HepG2 (cell line): ENCODE data around the gene COX7B. TPM values are rescaled to one million over a fixed set of nuclear protein-coding genes. Genes with fewer than 3 reads are reported as not detected.
A peak's percentile ranks its signal among the peaks of the same experiment; 100 is the strongest.

ENCODE experiments used
- ATAC-seq: fragments of 200-7000 bp; cut with Tn5 transposase; 3 replicates; pipeline ENCODE4 v1.9.1; 2020; ENCODE audit warnings: mild to moderate bottlenecking, moderate library complexity
- BruUV-seq: library from RNA; stranded (reverse); fragments of 400-500 nt; replicated peaks from 2 replicates; lab custom pipeline; 2021; lab: Mats Ljungman, UMichigan
- CTCF ChIA-PET: fragments of 300-600 bp; formaldehyde crosslinking; extraction: SDS; loops from one replicate; lab custom pipeline; 2021; ENCODE audit warnings: low total read pairs, inconsistent platforms, low intra/inter-chr PET ratio; lab: Yijun Ruan, JAX
- POLR2A ChIA-PET: fragments of 350-600 bp; sonication (Branson Sonifier 250); formaldehyde crosslinking; loops from one replicate; lab custom pipeline; 2020; ENCODE audit warnings: antibody characterized with exemption, inconsistent platforms; lab: Yijun Ruan, JAX
- DNase-seq: peaks from one replicate; pipeline ENCODE4 v3.0.0-alpha.2; 2015; ENCODE audit warnings: low spot score
- FAIRE-seq: peaks from 3 replicates; lab custom pipeline; 2011; peaks lifted over from hg19 to GRCh38; lab: Jason Lieb, UNC
- H2AFZ ChIP-seq: one replicate; pipeline ENCODE4 v1.6.1; 2011; ENCODE audit warnings: low read length, inconsistent platforms
- H3K27ac ChIP-seq: fragments of 300-600 bp; 3 replicates; pipeline ENCODE4 v1.8.0; 2011; ENCODE audit warnings: mixed run types, mild to moderate bottlenecking, mixed read lengths, low read length, inconsistent platforms; ENCODE audit not compliant: insufficient read depth; ENCODE audit errors: extremely low read length
- H3K27me3 ChIP-seq, 2 experiments: fragments of 200-600 bp in 1 of 2; 2 replicates in 1 of 2; 3 replicates in 1 of 2; pipeline versions ENCODE4 v1.6.0 to v1.8.0; 2011; ENCODE audit warnings: low read length in 2 of 2, mild to moderate bottlenecking in 2 of 2, moderate library complexity in 2 of 2, inconsistent platforms in 1 of 2; ENCODE audit not compliant: insufficient read depth in 2 of 2, control insufficient read depth in 1 of 2
- H3K36me3 ChIP-seq, 2 experiments: fragments of 200-600 bp in 1 of 2; replicated peaks in 1 of 2; 2 replicates in 1 of 2; 3 replicates in 1 of 2; pipeline versions ENCODE4 v1.5.1 to v1.8.0; 2011; ENCODE audit warnings: low read length in 2 of 2, inconsistent platforms in 1 of 2; ENCODE audit not compliant: insufficient read depth in 2 of 2, control insufficient read depth in 1 of 2
- H3K4me1 ChIP-seq: 2 replicates; pipeline ENCODE4 v1.5.1; 2012; ENCODE audit warnings: low read length, inconsistent platforms; ENCODE audit not compliant: insufficient read depth
- H3K4me2 ChIP-seq: 2 replicates; pipeline ENCODE4 v1.6.0; 2011; ENCODE audit warnings: low read depth, low read length, inconsistent platforms
- H3K4me3 ChIP-seq, 3 experiments: fragments of 200-600 bp in 1 of 3; sonication (generic), shearing (Covaris generic) in 1 of 3; replicated peaks in 1 of 3; 2 replicates each; pipeline ENCODE4 v1.5.1; 2011 to 2016; ENCODE audit warnings: low read length in 3 of 3, inconsistent platforms in 2 of 3, low read depth in 2 of 3, mild to moderate bottlenecking in 2 of 3, control low read depth in 1 of 3, mixed read lengths in 1 of 3; ENCODE audit not compliant: insufficient read depth in 1 of 3
- H3K79me2 ChIP-seq: one replicate; pipeline ENCODE4 v1.6.1; 2011; ENCODE audit warnings: low read length, inconsistent platforms; ENCODE audit not compliant: insufficient read depth
- H3K9ac ChIP-seq: 2 replicates; pipeline ENCODE4 v1.6.0; 2011; ENCODE audit warnings: mild to moderate bottlenecking, low read depth, low read length, inconsistent platforms; ENCODE audit not compliant: insufficient read depth
- H3K9me3 ChIP-seq: 2 replicates; pipeline ENCODE4 v1.5.1; 2012; ENCODE audit warnings: mild to moderate bottlenecking, low read length
- H4K20me1 ChIP-seq: 2 replicates; pipeline ENCODE4 v1.6.0; 2011; ENCODE audit warnings: inconsistent platforms, mild to moderate bottlenecking, low read length, moderate library complexity; ENCODE audit not compliant: insufficient read depth
- IRF1 ChIP-seq: sonication (generic); formaldehyde crosslinking; IDR thresholded peaks from 2 replicates; pipeline ENCODE4 v1.4.0; 2020; ENCODE audit warnings: low read depth, mild to moderate bottlenecking, missing genetic modification reagents
- KAT2B ChIP-seq: fragments of 150-350 bp; IDR thresholded peaks from 2 replicates; pipeline ENCODE4 v1.6.1; 2014; ENCODE audit warnings: low read depth, low read length, borderline replicate concordance
- MEIS1 ChIP-seq: sonication (generic); formaldehyde crosslinking; IDR thresholded peaks from 2 replicates; pipeline ENCODE4 v1.9.0; 2021; ENCODE audit warnings: mild to moderate bottlenecking, missing genetic modification reagents, moderate library complexity, borderline replicate concordance
- MTA1 ChIP-seq: sonication (generic); formaldehyde crosslinking; IDR thresholded peaks from 2 replicates; pipeline ENCODE4 v1.4.0; 2020; ENCODE audit warnings: missing genetic modification reagents, mild to moderate bottlenecking, borderline replicate concordance
- MYC ChIP-seq: sonication (generic); formaldehyde crosslinking; IDR thresholded peaks from 2 replicates; pipeline ENCODE4 v1.9.0; 2021; ENCODE audit warnings: missing genetic modification reagents, borderline replicate concordance
- NCOA1 ChIP-seq: sonication (generic); formaldehyde crosslinking; IDR thresholded peaks from 2 replicates; pipeline ENCODE4 v1.9.0; 2021; ENCODE audit warnings: missing genetic modification reagents
- PHF20 ChIP-seq: sonication (generic); formaldehyde crosslinking; IDR thresholded peaks from 2 replicates; pipeline ENCODE4 v1.5.0; 2020; ENCODE audit warnings: mild to moderate bottlenecking, missing genetic modification reagents
- SOX6 ChIP-seq, 2 experiments: fragments of 450-650 bp in 1 of 2; sonication (generic) in 1 of 2; formaldehyde crosslinking in 1 of 2; IDR thresholded peaks; 2 replicates each; pipeline versions ENCODE4 v1.4.0 to v1.6.1; 2017 to 2020; ENCODE audit warnings: antibody characterized with exemption in 1 of 2, mild to moderate bottlenecking in 1 of 2, missing genetic modification reagents in 1 of 2
- SRF ChIP-seq: IDR thresholded peaks from 2 replicates; pipeline ENCODE4 v1.6.1; 2011; ENCODE audit warnings: mild to moderate bottlenecking, low read depth, low read length, moderate library complexity
- ZBTB44 ChIP-seq: sonication (generic); formaldehyde crosslinking; IDR thresholded peaks from 2 replicates; pipeline ENCODE4 v1.4.0; 2020; ENCODE audit warnings: missing genetic modification reagents
- ZNF513 ChIP-seq: sonication (generic); formaldehyde crosslinking; conservative IDR thresholded peaks from 2 replicates; pipeline ENCODE4 v1.5.0; 2020; ENCODE audit warnings: missing genetic modification reagents
- ZNF776 ChIP-seq: sonication (generic); formaldehyde crosslinking; IDR thresholded peaks from 2 replicates; pipeline ENCODE4 v1.4.0; 2020; ENCODE audit warnings: mild to moderate bottlenecking, missing genetic modification reagents
- ZNF777 ChIP-seq: sonication (generic); formaldehyde crosslinking; IDR thresholded peaks from 2 replicates; pipeline ENCODE4 v1.4.0; 2020; ENCODE audit warnings: missing genetic modification reagents
- ZSCAN9 ChIP-seq: IDR thresholded peaks from 2 replicates; pipeline ENCODE4 v1.6.1; 2016; ENCODE audit warnings: borderline replicate concordance
- WGBS: methylation state at CpG from one replicate; pipeline ENCODE4 v1.1.6; 2017; ENCODE audit warnings: low lambda C conversion rate; 5-methylcytosine and 5-hydroxymethylcytosine counted together
- in situ Hi-C: cut with HindIII; loops from 2 replicates; pipeline ENCODE4 v1.10.0; 2017; ENCODE audit warnings: low pct_unique_long_range_greater_than_20kb; ENCODE audit not compliant: extremely low pct_ligation_motif_present
- intact Hi-C: fragments of 100-400 bp; cut with micrococcal nuclease; formaldehyde crosslinking; loops from one replicate; pipeline ENCODE4 v1.10.0; 2022; ENCODE audit not compliant: unreplicated experiment
- polyA plus RNA-seq, 8 experiments: library from polyadenylated mRNA; depleted of rRNA in 3 of 8; stranded (reverse) in 7 of 8; unstranded in 1 of 8; fragments of >200 nt; fragmentation: Illumina TruSeq in 4 of 8; extraction: Trizol in 4 of 8; gene quantifications; 2 replicates each; pipeline versions ENCODE4 v1.2.1 to v1.2.3, GENCODE V29; 2011 to 2016; ENCODE audit warnings: low read depth in 4 of 8, missing spikeins in 1 of 8, mixed read lengths in 1 of 8; ENCODE audit not compliant: insufficient read depth in 1 of 8
- total RNA-seq, 5 experiments: library from RNA; depleted of rRNA; stranded (reverse); fragments of >200 nt; fragmentation: Illumina TruSeq; extraction: Trizol; gene quantifications; 2 replicates each; pipeline ENCODE4 v1.2.3, GENCODE V29; 2016; ENCODE audit warnings: low read depth in 1 of 5

The COX7B gene
- total and polyA plus RNA-seq, 2 of the 13 experiments (the other 11 are each of a cell fraction or from before 2014, with no cell fraction given): 375 to 635 TPM

GRCh38 chrX:77925764-77926163 is 26.5 kb downstream of the COX7B start:
- H3K4me3 ChIP-seq: no peak overlapping the region
- no peak for ATAC-seq
- no peaks in the 10 kb centered on the region for H3K4me1 ChIP-seq
- POLR2A ChIA-PET: no interaction called here
- H3K27me3 ChIP-seq: no peaks in the 10 kb centered on the region
- H3K9ac ChIP-seq: no peak overlapping the region
- H3K36me3 ChIP-seq: no peaks in the 10 kb centered on the region
- H3K79me2 ChIP-seq: no peaks in the 10 kb centered on the region
- no TSS peak for BruUV-seq
- WGBS: 83% methylated on average over 3 of the region's 3 CpGs
- no peak for TF ChIP-seq KAT2B
- TF ChIP-seq ZNF777 (CRISPR knock-in tag): no peak
- no peak for TF ChIP-seq ZNF776 (CRISPR knock-in tag)
- no peak overlapping the region for H3K4me2 ChIP-seq
- no peaks in the 10 kb centered on the region for H3K9me3 ChIP-seq
- intact Hi-C loops: no loop called here
- no peak overlapping the region for H2AFZ ChIP-seq
- in situ Hi-C loops: no loop called here
- CTCF ChIA-PET: no interaction called here
- H3K27ac ChIP-seq: no peak overlapping the region
- no peak for DNase-seq
- H4K20me1 ChIP-seq: no peaks in the 10 kb centered on the region
- no peak for FAIRE-seq

- H3K9me3 ChIP-seq: no peaks in the 10 kb centered on the region
- no peak overlapping the region for H2AFZ ChIP-seq
- no peak overlapping the region for H3K9ac ChIP-seq
- no peaks in the 10 kb centered on the region for H4K20me1 ChIP-seq
- H3K4me1 ChIP-seq: no peaks in the 10 kb centered on the region
- no peaks in the 10 kb centered on the region for H3K27me3 ChIP-seq
- H3K27ac ChIP-seq: no peak overlapping the region
- DNase-seq: no peak
- no peak for TF ChIP-seq MEIS1 (CRISPR knock-in tag)
- TF ChIP-seq ZSCAN9 (CRISPR knock-in tag): no peak
- TF ChIP-seq ZBTB44 (CRISPR knock-in tag): no peak
- TF ChIP-seq SOX6 (IDR thresholded peaks at IDR 0.05): no peak
- TF ChIP-seq SOX6 (CRISPR knock-in tag; IDR thresholded peaks at IDR 0.05): no peak
- no peak for TF ChIP-seq SRF
- no peak for TF ChIP-seq PHF20
- no peak for TF ChIP-seq IRF1 (CRISPR knock-in tag)
- no peak for TF ChIP-seq NCOA1 (CRISPR knock-in tag)
- no peak for TF ChIP-seq MTA1 (CRISPR knock-in tag)
- TF ChIP-seq MYC (CRISPR knock-in tag): no peak
- TF ChIP-seq ZNF513: no peak
- ATAC-seq: no peak
- intact Hi-C loops (no loop called here), in situ Hi-C loops (no loop called here)
- peak; percentile 32 for FAIRE-seq
- 100% methylated on average over 1 of the region's 1 CpG for WGBS
- no peaks in the 10 kb centered on the region for H3K79me2 ChIP-seq
- CTCF ChIA-PET: no interaction called here
- BruUV-seq: no TSS peak
- H3K36me3 ChIP-seq: no peaks in the 10 kb centered on the region
- H3K4me3 ChIP-seq: no peak overlapping the region
- no peak overlapping the region for H3K4me2 ChIP-seq
- POLR2A ChIA-PET: no interaction called here
Measured at GRCh38 chrX:77930581-77930980, 31.3 kb downstream of the COX7B start.
